H1 (cell line): Measurements from ENCODE around the gene EGFL6. TPM values are rescaled to one million over a fixed set of nuclear protein-coding genes. Genes with fewer than 3 reads are reported as not detected.

ENCODE experiments used
- ATF2 ChIP-seq: IDR thresholded peaks from 2 replicates; pipeline ENCODE4 v1.6.1; 2012; ENCODE audit warnings: low read length, inconsistent platforms
- BCL11A ChIP-seq, 2 experiments: IDR thresholded peaks; one replicate each; pipeline ENCODE4 v1.6.1; 2011; ENCODE audit warnings: low read depth in 2 of 2, low read length in 2 of 2, mild to moderate bottlenecking in 2 of 2
- BRCA1 ChIP-seq: IDR thresholded peaks from 2 replicates; pipeline ENCODE4 v1.6.1; 2012; ENCODE audit warnings: low read depth, low read length, improper control_type of control experiment
- POU5F1 ChIP-seq: IDR thresholded peaks from 2 replicates; pipeline ENCODE4 v1.6.1; 2011; ENCODE audit warnings: low read depth, mild to moderate bottlenecking, low read length, moderate library complexity
- RNF2 ChIP-seq: fragments of 200-900, 300-1000 bp; sonication (generic); IDR thresholded peaks from 2 replicates; pipeline ENCODE4 v1.7.1; 2016; ENCODE audit warnings: borderline replicate concordance, low read depth, mild to moderate bottlenecking, antibody characterized with exemption, low read length; ENCODE audit not compliant: poor library complexity, severe bottlenecking; ENCODE audit errors: missing control alignments
- SIRT6 ChIP-seq: IDR thresholded peaks from one replicate; pipeline ENCODE4 v1.7.1; 2012; ENCODE audit warnings: low read length, inconsistent platforms
- USF2 ChIP-seq: IDR thresholded peaks from 2 replicates; pipeline ENCODE4 v1.6.1; 2011; ENCODE audit warnings: low read length, improper control_type of control experiment
- polyA plus RNA-seq, 7 experiments: library from polyadenylated mRNA; depleted of rRNA in 3 of 7; stranded (reverse) in 5 of 7; unstranded in 2 of 7; fragments of >200 nt in 5 of 7; fragments of 200-250 nt in 2 of 7; gene quantifications; 1 replicate in 5 of 7; 2 replicates in 1 of 7; 4 replicates in 1 of 7; pipeline versions ENCODE4 v1.2.1 to v1.2.3, GENCODE V29; 2011 to 2013; ENCODE audit warnings: missing spikeins in 2 of 7, mixed read lengths in 2 of 7
- total RNA-seq: library from RNA; stranded (reverse); fragmentation: NEBNext Ultra II Directional; extraction: Animal tissue kit (Norgen Biotek cat#: 25700); gene quantifications from 2 replicates; pipeline ENCODE4 v1.2.1, GENCODE V29; 2021
- TF ChIP-seq, protein P1 (sequence below): IDR thresholded peaks from 2 replicates; pipeline ENCODE4 v1.6.1; 2012; ENCODE audit warnings: inconsistent platforms

Gene EGFL6
- total and polyA plus RNA-seq, 2 of the 8 experiments (the other 6 are each of a cell fraction or from before 2014, with no cell fraction given): 0.93 to 1.1 TPM

GRCh38 chrX:13645464-13646153 lies 76.2 kb downstream of the EGFL6 start (continued):
- TF ChIP-seq POU5F1 (no peak), BRCA1 (no peak), USF2 (no peak), ATF2 (no peak), BCL11A (IDR thresholded peaks at IDR 0.05; ENCODE audit: low read depth in 2 of 2, low read length in 2 of 2) (no peak), SIRT6 (no peak), RNF2 (no peak)
- TF ChIP-seq, protein P1, sequence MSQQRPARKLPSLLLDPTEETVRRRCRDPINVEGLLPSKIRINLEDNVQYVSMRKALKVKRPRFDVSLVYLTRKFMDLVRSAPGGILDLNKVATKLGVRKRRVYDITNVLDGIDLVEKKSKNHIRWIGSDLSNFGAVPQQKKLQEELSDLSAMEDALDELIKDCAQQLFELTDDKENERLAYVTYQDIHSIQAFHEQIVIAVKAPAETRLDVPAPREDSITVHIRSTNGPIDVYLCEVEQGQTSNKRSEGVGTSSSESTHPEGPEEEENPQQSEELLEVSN: no peak
